C4-2B (cell line): ENCODE results near the gene KRTAP12-2.

Experiments
- H3K27ac ChIP-seq: fragments of 450-650 bp; 2 replicates; pipeline ENCODE4 v1.5.1; 2017
- ZFX ChIP-seq: fragments of 450-650 bp; IDR thresholded peaks from 2 replicates; pipeline ENCODE4 v1.6.1; 2017
- TF ChIP-seq, protein P1 (sequence below): fragments of 450-650 bp; conservative IDR thresholded peaks from 2 replicates; pipeline ENCODE4 v1.5.1; 2017; ENCODE audit warnings: mild to moderate bottlenecking

The KRTAP12-2 gene

DNA sequence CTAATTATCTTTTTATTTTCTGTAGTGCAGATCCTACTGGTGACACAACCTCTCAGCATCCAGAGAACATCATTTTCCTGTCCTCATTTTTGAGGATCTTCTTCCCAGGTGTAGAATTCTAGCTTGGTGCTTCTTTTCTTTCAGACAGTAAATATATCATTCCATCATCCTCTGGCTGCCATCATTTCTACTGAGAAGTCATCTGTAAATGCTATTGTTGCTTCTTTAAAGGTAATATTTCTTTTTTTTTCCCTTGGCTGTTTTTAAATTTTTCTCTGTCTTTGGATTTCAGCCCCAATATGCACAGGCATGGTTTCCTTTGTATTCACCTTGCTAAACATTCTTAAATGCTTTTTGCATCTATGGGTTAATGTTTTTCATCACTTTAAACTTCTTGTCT lies 43.2 kb downstream of the KRTAP12-2 start:
- H3K27ac ChIP-seq = no peak overlapping the region
- TF ChIP-seq ZFX = no peak
- TF ChIP-seq, protein P1, sequence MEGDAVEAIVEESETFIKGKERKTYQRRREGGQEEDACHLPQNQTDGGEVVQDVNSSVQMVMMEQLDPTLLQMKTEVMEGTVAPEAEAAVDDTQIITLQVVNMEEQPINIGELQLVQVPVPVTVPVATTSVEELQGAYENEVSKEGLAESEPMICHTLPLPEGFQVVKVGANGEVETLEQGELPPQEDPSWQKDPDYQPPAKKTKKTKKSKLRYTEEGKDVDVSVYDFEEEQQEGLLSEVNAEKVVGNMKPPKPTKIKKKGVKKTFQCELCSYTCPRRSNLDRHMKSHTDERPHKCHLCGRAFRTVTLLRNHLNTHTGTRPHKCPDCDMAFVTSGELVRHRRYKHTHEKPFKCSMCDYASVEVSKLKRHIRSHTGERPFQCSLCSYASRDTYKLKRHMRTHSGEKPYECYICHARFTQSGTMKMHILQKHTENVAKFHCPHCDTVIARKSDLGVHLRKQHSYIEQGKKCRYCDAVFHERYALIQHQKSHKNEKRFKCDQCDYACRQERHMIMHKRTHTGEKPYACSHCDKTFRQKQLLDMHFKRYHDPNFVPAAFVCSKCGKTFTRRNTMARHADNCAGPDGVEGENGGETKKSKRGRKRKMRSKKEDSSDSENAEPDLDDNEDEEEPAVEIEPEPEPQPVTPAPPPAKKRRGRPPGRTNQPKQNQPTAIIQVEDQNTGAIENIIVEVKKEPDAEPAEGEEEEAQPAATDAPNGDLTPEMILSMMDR = no peak

DNA sequence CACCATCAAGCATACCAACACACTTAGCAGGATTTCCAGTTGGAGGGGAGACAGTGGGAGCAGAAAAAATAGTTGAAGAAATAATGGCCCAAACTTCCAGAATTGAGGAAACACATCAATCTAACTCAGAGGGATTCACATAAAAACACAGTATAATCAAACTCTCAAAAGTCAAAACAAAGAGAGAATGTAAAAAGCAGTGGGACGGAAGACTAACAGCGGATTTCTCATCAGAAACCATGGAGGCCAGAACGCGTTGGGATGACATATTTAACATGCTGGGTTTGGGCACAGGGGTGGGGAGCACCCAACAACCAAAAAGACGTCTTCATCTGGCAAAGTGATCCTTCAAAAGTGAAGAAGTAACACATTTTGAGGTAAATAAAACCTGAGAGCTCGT lies 46.8 kb downstream of the KRTAP12-2 start:
- TF ChIP-seq, protein P1 = no peak
- TF ChIP-seq ZFX = no peak
- H3K27ac ChIP-seq = no peak overlapping the region

DNA sequence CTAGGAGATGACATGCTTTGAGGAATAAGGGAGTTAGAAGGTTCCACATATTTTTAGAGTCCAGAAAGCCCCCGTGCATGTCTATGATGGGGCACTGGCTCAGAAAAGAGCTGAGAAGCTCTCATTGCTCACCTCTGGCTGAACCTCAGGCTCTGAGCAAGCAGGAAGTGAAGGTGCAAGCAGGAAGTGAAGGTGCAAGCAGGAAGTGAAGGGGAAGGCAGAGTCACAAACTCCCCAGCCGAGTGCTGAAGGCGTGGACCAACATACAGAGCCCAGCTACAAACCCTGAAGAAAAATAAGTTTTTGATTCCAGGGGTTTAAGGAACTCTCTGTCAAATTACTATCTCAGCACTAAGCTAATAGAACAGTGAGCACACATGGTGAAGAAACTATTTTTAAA lies 47.8 kb downstream of the KRTAP12-2 start:
- H3K27ac ChIP-seq = no peak overlapping the region
- TF ChIP-seq ZFX = no peak
- TF ChIP-seq, protein P1 = no peak; the same call in 1 of the 2 replicates

DNA sequence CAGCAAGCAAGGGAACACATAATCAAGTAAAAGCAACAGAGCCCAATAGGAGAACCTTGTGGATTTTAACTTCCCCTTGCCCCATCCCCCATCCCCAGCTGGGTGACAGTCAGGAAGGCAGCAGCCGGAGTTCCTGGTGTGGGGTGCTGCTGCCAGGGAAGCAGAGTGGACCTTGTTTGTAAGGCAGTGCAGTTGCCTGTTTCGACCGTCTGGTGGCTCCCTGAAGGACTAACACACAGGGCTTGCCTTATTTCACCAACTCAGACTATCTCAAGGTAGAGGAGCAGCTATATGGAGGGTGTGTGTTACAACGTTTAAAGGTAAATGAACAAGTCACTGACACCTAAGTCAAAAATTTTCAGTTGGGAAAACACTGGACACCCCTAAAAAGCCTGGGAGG lies 48.2 kb downstream of the KRTAP12-2 start:
- no peak overlapping the region for H3K27ac ChIP-seq
- no peak for TF ChIP-seq ZFX
- TF ChIP-seq, protein P1 = peak; percentile 49

DNA sequence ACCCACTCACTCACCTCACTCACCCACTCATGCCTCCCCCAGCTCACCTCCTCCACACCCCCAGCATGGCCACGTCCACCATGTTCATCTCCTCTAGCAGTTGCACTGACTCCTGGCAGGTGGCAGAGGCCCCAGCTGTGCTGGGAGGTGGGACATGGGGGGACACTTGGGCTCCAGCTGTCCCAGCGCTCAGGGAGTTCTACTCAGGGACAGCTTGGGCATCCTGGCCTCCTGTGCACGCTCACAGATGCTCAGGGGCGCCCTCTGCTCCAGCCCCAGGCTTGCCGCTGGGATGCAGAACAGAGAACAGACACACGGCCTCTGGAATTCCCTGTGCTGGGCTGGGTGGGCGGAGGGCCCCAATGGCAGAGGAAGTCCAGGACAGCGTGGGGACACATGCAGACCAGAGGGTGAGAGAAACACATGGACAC lies 49.6 kb downstream of the KRTAP12-2 start:
- TF ChIP-seq ZFX = no peak
- TF ChIP-seq, protein P1 = no peak
- no peak overlapping the region for H3K27ac ChIP-seq

DNA sequence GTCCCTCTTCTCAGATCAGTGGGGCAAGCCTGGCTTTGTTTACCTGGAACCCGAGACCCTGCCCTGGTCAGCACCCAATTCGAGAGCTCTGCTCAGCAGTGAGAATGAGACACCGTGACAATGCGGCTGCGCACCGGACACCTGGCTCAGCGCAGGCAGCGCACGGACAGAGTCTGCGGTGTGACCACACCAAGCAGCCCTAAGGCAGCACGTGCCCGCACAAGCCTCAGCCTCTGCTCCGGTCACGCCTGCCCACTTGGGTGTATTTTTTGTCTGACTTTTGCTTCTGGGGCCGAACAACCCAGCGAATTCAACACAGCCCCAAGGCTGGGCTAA lies 50.2 kb downstream of the KRTAP12-2 start:
- TF ChIP-seq, protein P1 = no peak
- no peak for TF ChIP-seq ZFX

More for the DNA sequence above, 50.2 kb downstream of the KRTAP12-2 start:
- no peak overlapping the region for H3K27ac ChIP-seq
